HG03520 (cell line): ENCODE data around the gene LHX2.
A peak's percentile ranks its signal among the peaks of the same experiment; 100 is the strongest.
"Not testable (repeated sequence)": the region's sequence is repeated elsewhere in the genome, so short reads cannot be mapped to it uniquely, and the experiment has no call there.

Source experiments
- ATAC-seq: cut with Tn5 transposase; IDR thresholded peaks from one replicate; pipeline ENCODE4 v1.9.1; 2021; ENCODE audit warnings: mild to moderate bottlenecking, moderate library complexity; ENCODE audit not compliant: unreplicated experiment

LHX2 gene

GRCh38 chr9:124011460-124012301 is at the start of gene LHX2:
Gene LHX2 (plus strand): TSS chr9:124011768. CDS start chr9:124012349, 581 bp downstream.
- ATAC-seq: peak; percentile 48

DNA sequence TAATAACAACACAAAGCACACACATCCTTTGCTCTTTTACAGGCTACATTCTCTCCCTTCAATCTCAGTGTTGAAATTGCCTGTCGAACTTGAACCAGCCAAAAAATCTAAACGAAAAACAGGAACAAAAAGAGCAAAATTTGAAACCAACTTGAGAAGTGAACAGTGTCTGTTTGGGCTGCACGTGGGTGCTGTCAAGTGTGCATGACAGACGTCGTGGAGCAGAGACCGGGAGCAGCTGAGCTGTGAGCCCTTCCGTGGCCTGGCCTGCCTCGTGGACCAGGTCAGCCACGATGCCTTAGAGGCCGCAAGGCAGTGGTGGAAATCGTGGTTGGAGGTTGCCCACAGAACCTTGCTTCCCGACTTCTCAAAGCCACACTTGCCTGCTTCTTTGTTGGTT is 46.8 kb upstream of the LHX2 start:
- ATAC-seq: no peak

- no peak for ATAC-seq
These were observed 45.5 kb upstream of the LHX2 start for GRCh38 chr9:123965801-123966686.

DNA sequence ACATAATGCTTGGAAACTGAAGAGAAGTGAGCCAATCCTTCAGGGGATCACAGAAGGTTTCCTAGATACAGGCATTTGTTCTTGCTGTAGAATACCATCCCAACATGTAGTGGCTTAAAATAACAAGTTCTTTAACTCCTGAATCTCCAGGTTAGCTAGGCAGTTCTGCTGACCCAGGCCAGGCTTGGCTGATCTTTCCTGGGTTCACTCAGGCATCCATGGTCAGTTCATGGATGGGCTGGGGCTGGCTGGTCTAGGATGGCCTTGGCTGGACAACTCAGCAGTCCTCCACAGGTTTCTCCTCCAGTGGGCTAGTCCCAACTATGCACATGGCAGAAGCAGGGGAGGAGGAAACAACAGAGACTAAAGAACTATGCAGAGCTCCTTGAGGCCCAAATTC is 44.2 kb upstream of the LHX2 start:
- ATAC-seq: no peak

- no peak for ATAC-seq
These were observed 39.0 kb upstream of the LHX2 start for GRCh38 chr9:123972618-123973017.

DNA sequence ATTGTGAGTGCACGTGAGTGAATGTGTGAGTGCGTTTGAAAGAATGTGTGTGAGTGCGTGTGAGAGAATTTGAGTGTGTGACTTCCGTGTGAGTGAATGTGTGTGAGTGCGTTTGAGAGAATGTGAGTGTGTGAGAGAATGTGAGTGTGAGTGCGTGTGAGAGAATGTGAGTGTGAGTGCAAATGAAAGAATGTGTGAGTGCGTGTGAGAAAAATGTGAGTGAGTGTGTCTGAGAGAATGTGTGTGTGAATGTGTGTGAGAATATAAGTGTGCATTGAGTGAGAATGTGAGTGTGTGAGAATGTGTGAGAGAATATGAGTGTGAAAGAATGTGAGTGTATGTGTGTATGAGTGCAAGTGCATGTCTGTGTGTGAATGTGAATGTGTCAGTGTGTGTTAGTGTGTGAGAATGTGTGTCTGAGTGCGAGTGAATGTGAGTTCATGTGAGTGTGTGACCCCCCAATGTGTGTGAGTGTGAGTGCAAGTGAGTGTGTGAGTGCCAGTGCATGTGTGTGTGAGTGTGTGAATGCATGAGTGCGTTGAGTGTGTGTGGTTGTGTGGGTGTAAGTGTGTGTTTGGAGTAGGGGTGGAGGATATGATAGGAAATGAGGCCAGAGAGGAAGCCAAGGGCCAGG is 37.9 kb upstream of the LHX2 start:
- ATAC-seq: no peak

- ATAC-seq: no peak
These were observed 37.1 kb upstream of the LHX2 start for GRCh38 chr9:123974471-123974870.

DNA sequence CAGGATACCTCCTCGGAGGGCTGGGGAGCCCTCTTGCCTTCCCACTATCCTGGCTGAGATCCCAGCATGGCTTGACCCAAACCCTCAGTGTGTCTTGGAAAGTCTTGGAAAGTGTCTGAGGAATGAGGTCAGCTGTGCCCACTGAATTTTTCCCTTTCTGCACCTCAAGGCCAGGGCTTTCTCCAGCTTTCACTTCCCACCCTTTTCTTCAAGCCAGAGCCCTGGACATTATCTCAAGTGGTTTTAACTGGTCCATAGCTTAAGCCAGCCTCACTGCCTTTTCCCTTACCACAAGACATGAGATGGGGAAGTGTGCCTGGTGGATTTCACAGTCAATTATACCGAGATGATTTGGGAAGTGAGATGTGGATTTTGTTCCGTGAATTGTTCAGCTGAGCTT is 35.7 kb upstream of the LHX2 start:
- ATAC-seq: no peak

DNA sequence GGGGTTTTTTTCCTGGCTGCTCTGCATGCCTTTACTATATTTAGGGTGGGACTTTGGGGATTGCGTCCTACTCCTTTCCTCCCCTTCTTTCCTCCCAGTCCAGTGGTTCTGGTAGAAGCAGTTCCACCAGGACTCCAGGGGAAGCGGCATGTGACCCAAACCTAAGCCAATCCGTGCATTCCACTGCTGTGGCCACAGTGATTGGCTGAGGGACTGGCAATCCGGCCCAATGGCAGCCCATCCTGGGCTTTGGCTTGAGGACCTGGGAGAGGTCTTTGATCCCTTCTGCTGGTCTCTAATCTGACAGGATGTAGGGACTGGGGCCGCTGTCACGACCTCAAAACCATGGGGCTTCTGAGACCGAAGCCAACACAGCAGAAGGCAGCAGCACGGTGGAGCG is 35.0 kb upstream of the LHX2 start:
- not testable (repeated sequence) for ATAC-seq

DNA sequence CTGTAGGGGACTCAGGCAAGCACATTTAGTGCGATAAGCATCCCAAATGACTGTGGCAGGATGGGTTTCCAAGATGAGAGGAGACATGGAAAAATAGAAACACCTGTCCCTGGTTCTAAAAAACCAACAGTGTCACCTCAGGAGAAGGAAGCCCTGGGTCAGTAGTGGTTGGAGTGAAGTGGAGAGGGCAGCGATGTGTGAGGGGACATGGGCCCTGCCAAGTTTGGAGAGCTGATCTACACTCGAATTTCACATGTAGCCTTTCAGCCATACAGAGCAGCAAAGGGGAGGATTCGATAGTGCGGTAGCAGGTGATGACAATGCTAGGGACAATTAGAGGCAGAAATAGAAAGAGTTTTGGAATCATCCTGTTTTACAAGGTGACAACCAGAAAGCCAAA is 32.6 kb upstream of the LHX2 start:
- ATAC-seq: no peak

GRCh38 chr9:123982535-123982934 is 29.0 kb upstream of the LHX2 start:
- ATAC-seq: no peak

DNA sequence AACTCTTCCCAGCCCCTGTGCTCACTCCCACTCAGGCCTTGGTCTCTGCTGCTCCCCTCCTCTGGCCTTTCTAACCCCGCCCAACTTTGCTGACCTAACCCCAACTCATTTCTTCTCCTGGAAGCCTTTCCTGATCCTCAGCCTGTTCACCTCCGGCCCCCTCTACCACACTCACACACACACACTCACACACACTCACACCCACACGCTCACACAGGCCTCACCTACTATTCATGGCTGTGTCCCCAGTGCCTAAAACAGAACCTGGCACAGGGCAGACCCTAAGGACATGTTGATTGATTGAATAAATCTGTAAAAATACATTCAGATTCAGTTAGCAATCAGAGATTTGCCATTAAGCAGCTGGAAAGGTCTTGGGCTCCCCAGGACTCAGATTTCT is 28.5 kb upstream of the LHX2 start:
- no peak for ATAC-seq

- ATAC-seq: no peak
These were observed 26.8 kb upstream of the LHX2 start for GRCh38 chr9:123984802-123985201.

DNA sequence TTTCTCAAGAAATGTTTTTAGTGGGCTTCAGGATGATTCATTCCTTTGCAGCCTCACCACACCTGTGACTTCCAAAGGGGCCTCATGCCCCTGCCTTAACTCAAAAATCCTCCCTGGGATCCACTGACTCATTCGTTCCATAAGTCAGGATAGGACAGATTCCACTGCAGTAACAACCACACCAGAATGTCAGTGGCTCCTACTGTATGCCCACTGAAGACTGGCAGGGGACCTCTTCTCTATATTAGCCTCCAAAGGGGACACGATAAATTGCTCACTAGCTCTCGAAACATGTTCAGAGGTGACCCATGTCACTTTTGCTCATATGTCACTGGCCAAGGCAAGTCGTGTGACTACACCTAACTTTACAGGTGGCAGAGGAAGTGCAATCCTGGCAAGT is 25.7 kb upstream of the LHX2 start:
- no peak for ATAC-seq

GRCh38 chr9:123990427-123990826 is 21.1 kb upstream of the LHX2 start:
- ATAC-seq: no peak

DNA sequence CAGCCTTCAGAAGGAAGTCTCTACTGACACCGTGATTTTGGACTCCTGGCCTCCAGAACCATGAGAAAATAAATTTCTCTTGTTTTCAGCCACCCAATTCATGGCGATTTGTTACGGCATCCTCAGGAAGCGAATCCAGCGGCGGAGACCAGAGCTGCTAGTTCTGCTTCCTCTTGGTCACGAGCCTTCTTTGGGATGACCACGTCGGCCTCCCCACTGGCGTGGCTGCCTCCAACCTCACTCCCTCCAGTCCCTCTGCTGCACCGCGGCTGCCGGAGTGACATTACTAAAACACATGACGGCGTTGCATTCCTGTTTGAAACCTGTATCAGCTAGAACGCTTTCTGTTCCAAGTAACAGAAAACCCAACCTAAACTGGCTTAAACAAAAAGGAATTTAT is 18.9 kb upstream of the LHX2 start:
- ATAC-seq: not testable (repeated sequence)

DNA sequence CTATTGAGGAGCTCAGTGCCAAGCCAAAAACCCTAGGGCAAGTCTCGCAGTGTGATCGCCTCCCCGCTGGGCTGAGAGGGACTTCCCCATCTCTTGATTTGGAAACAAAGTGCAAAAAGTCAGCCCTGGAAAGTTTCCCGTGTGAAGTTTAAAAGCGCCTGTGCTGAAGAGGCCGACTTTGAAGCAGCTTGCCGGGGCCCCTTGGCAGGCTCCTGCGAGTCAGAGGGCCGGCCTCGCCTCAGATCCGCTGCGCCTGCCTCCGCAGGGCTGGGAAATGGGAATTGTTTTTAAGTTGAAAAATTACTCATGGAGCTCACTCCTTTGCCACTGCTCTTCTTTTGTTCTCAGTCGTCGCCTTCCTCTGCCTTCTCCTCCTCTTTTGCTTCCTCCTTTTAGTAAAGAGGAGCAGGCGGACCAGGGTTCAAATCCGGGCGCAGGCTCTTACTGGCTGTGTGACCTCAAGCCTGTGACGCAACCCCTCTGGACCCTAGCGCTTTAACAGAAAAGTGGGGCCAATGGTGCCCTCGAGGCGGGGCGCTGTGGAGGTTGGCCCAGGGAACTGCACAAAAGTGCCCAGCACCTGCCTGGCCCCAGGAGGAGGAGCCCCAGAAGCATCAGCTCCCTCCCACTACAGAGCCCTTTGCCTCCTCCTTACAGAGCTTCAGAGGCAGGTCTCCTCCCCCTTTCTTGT is 14.7 kb upstream of the LHX2 start:
- ATAC-seq: peak; percentile 40

- ATAC-seq: no peak
These were observed 13.8 kb upstream of the LHX2 start for GRCh38 chr9:123997665-123998277.

DNA sequence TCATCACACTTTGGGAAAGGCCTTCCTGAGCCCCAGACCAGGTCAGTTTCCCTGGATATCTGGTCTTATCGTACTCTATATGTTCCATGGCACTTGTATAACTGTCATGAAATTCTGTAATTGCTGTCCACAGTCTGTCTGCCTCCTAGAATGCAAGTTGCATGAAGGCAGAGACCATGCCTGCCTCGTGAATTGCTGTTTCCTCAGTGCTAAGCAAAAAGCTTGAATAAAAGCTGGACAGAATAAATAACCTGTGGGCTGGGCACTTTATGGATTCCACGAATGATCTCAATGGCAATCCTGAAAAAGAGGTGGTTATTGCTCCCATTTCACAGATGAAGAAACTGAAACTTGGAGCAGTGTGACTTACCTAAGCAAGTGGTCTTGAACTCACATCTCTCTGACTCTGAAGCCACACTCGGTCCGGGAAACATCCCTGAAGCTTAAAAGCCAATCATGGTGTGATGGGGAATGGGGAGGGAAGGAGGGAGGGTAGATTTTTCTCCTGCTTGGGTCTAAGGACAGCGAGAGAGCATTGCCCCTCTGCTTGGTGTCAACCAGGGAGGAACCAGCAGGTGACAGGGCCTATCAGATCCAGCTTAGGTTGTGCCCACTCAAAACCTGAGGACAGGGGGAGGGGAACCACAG is 13.2 kb upstream of the LHX2 start:
- no peak for ATAC-seq
